IMR-90 (cell line): ENCODE data around the gene TSR2. TPM values are rescaled to one million over a fixed set of nuclear protein-coding genes. Genes with fewer than 3 reads are reported as not detected.

Experiments used
- ATAC-seq: fragments of 200-7000 bp; cut with Tn5 transposase; 2 replicates; pipeline ENCODE4 v1.9.1; 2020; ENCODE audit warnings: low read depth, mild to moderate bottlenecking, moderate library complexity
- BruUV-seq: library from RNA; stranded (reverse); fragments of 400-500 nt; replicated peaks from 2 replicates; lab custom pipeline; 2021; lab: Mats Ljungman, UMichigan
- CTCF ChIA-PET: fragments of 300-600 bp; formaldehyde crosslinking; extraction: SDS; loops from one replicate; lab custom pipeline; 2021; ENCODE audit warnings: antibody characterized with exemption; lab: Yijun Ruan, JAX
- POLR2A ChIA-PET: fragments of 300-600 bp; sonication (Branson Sonifier 250); formaldehyde crosslinking; loops from one replicate; lab custom pipeline; 2022; ENCODE audit warnings: antibody characterized with exemption; ENCODE audit not compliant: unreplicated experiment; lab: Charles Lee
- DNase-seq: peaks from one replicate; pipeline ENCODE4 v3.0.0; 2013
- H2AFZ ChIP-seq: replicated peaks from 2 replicates; pipeline ENCODE3; 2013; ENCODE audit warnings: low read length, mild to moderate bottlenecking; ENCODE audit not compliant: poor library complexity
- H2AK5ac ChIP-seq: 2 replicates; pipeline ENCODE4 v1.6.1; 2013; ENCODE audit warnings: low read depth, low read length, inconsistent platforms
- H2AK9ac ChIP-seq: replicated peaks from 2 replicates; pipeline ENCODE3; 2013; ENCODE audit warnings: mild to moderate bottlenecking, low read depth, low read length, moderate library complexity; ENCODE audit not compliant: poor library complexity
- H2BK120ac ChIP-seq: 2 replicates; pipeline ENCODE4 v1.6.1; 2013; ENCODE audit warnings: low read depth, low read length, inconsistent platforms
- H2BK15ac ChIP-seq: 3 replicates; pipeline ENCODE4 v1.6.1; 2013; ENCODE audit warnings: low read depth, low read length, inconsistent platforms
- H2BK20ac ChIP-seq: 2 replicates; pipeline ENCODE4 v1.6.1; 2013; ENCODE audit warnings: low read depth, mild to moderate bottlenecking, inconsistent platforms, low read length, moderate library complexity
- H2BK5ac ChIP-seq: 2 replicates; pipeline ENCODE4 v1.6.1; 2013; ENCODE audit warnings: mild to moderate bottlenecking, low read depth, low read length, inconsistent platforms; ENCODE audit not compliant: poor library complexity, severe bottlenecking
- H3K14ac ChIP-seq: replicated peaks from 2 replicates; pipeline ENCODE4 v1.6.1; 2013; ENCODE audit warnings: low read depth, low read length, inconsistent platforms
- H3K18ac ChIP-seq: 2 replicates; pipeline ENCODE4 v1.6.1; 2013; ENCODE audit warnings: low read depth, low read length, control low read depth
- H3K23ac ChIP-seq: 2 replicates; pipeline ENCODE4 v1.6.1; 2013; ENCODE audit warnings: low read depth, low read length, inconsistent platforms
- H3K27ac ChIP-seq: 2 replicates; pipeline ENCODE4 v1.5.1; 2013; ENCODE audit warnings: mild to moderate bottlenecking, control low read depth, low read length; ENCODE audit not compliant: insufficient read depth
- H3K27me3 ChIP-seq: 2 replicates; pipeline ENCODE4 v1.6.1; 2013; ENCODE audit warnings: low read length; ENCODE audit not compliant: control insufficient read depth, insufficient read depth
- H3K36me3 ChIP-seq: 2 replicates; pipeline ENCODE4 v1.6.1; 2013; ENCODE audit warnings: low read length, mixed read lengths; ENCODE audit not compliant: control insufficient read depth, insufficient read depth
- H3K4ac ChIP-seq: 2 replicates; pipeline ENCODE4 v1.6.1; 2013; ENCODE audit warnings: low read depth, low read length, inconsistent platforms
- H3K4me1 ChIP-seq: 2 replicates; pipeline ENCODE4 v1.6.1; 2013; ENCODE audit warnings: low read length, mixed read lengths; ENCODE audit not compliant: control insufficient read depth, insufficient read depth
- H3K4me2 ChIP-seq: 2 replicates; pipeline ENCODE4 v1.6.1; 2013; ENCODE audit warnings: low read depth, mild to moderate bottlenecking, control low read depth, low read length, moderate library complexity
- H3K4me3 ChIP-seq: 2 replicates; pipeline ENCODE4 v1.5.1; 2013; ENCODE audit warnings: low read depth, mild to moderate bottlenecking, control low read depth, low read length, moderate library complexity; ENCODE audit not compliant: insufficient read depth
- H3K56ac ChIP-seq: 2 replicates; pipeline ENCODE4 v1.6.1; 2013; ENCODE audit warnings: low read length, inconsistent platforms; ENCODE audit not compliant: insufficient read depth; ENCODE audit errors: extremely low read depth
- H3K79me1 ChIP-seq, 2 experiments: 2 replicates each; pipeline ENCODE4 v1.6.1; 2013; ENCODE audit warnings: low read length in 2 of 2, inconsistent platforms in 1 of 2, low read depth in 1 of 2
- H3K9ac ChIP-seq: 2 replicates; pipeline ENCODE4 v1.6.1; 2013; ENCODE audit warnings: low read depth, low read length, control low read depth
- H3K9me1 ChIP-seq: 2 replicates; pipeline ENCODE4 v1.6.1; 2013; ENCODE audit warnings: low read length, inconsistent platforms; ENCODE audit not compliant: insufficient read depth
- H3K9me3 ChIP-seq: 2 replicates; pipeline ENCODE4 v1.6.1; 2013; ENCODE audit warnings: low read length; ENCODE audit not compliant: control insufficient read depth, insufficient read depth
- H4K20me1 ChIP-seq: 2 replicates; pipeline ENCODE4 v1.6.1; 2013; ENCODE audit warnings: low read length, inconsistent platforms; ENCODE audit not compliant: insufficient read depth
- H4K5ac ChIP-seq: 2 replicates; pipeline ENCODE4 v1.6.1; 2013; ENCODE audit warnings: mild to moderate bottlenecking, low read depth, low read length, control low read depth
- H4K8ac ChIP-seq, 2 experiments: 2 replicates each; pipeline ENCODE4 v1.6.1; 2013; ENCODE audit warnings: low read depth in 2 of 2, low read length in 2 of 2, control low read depth in 1 of 2, inconsistent platforms in 1 of 2
- H4K91ac ChIP-seq: 2 replicates; pipeline ENCODE4 v1.6.1; 2013; ENCODE audit warnings: low read depth, low read length, inconsistent platforms; ENCODE audit not compliant: insufficient read depth
- MAZ ChIP-seq: IDR thresholded peaks from 2 replicates; pipeline ENCODE4 v1.6.1; 2012; ENCODE audit warnings: low read depth, mild to moderate bottlenecking, low read length, improper control_type of control experiment, moderate library complexity, borderline replicate concordance
- MXI1 ChIP-seq: IDR thresholded peaks from 2 replicates; pipeline ENCODE4 v1.6.1; 2012; ENCODE audit warnings: low read depth, mild to moderate bottlenecking, low read length, moderate library complexity, borderline replicate concordance
- SMC3 ChIP-seq: fragments of 150-350 bp; IDR thresholded peaks from 2 replicates; pipeline ENCODE4 v1.6.1; 2016; ENCODE audit warnings: low read depth, mild to moderate bottlenecking, antibody characterized with exemption, low read length, moderate library complexity
- WGBS, 2 experiments: methylation state at CpG; one replicate each; pipeline versions ENCODE4 v1.1.5 to v1.1.7; 2013; ENCODE audit warnings: missing lambda C conversion rate in 2 of 2; ENCODE audit not compliant: insufficient read length in 1 of 2; ENCODE audit errors: extremely low coverage in 2 of 2; 5-methylcytosine and 5-hydroxymethylcytosine counted together
- dilution Hi-C: fragments of 300-500 bp; cut with HindIII; formaldehyde crosslinking; loops from one replicate; pipeline ENCODE4 v1.14.3; 2018; ENCODE audit warnings: low sequenced_read_pairs; ENCODE audit not compliant: unreplicated experiment
- in situ Hi-C: fragments of 300-500 bp; cut with MboI; formaldehyde crosslinking; loops from 3 replicates; pipeline ENCODE4 v1.14.3; 2019; ENCODE audit warnings: low sequenced_read_pairs, inconsistent platforms, mixed read lengths
- intact Hi-C: fragments of 100-400 bp; cut with micrococcal nuclease; formaldehyde crosslinking; loops from 2 replicates; pipeline ENCODE4 v1.10.0; 2022
- polyA plus RNA-seq, 3 experiments: library from polyadenylated mRNA; depleted of rRNA; stranded (reverse); fragments of >200 nt; gene quantifications; 2 replicates each; pipeline ENCODE4 v1.2.3, GENCODE V29; 2012; ENCODE audit warnings: low replicate concordance in 1 of 3
- total RNA-seq: library from RNA; depleted of rRNA; stranded (reverse); fragments of >200 nt; gene quantifications from 2 replicates; pipeline ENCODE4 v1.2.3, GENCODE V29; 2012

The TSR2 gene
- total and polyA plus RNA-seq, 2 of the 4 experiments (the other 2 are of a cell fraction), result 8.8 to 22.1 TPM

GRCh38 chrX:54473993-54474859, 34.0 kb downstream of the TSR2 start (continued):
- TF ChIP-seq SMC3, result no peak

- no peak for DNase-seq
- Histone ChIP-seq H3K56ac (no peak overlapping the region), H4K8ac (no peak overlapping the region), H3K23ac (no peak overlapping the region; the same call in 1 of the 2 replicates), H3K4me1 (peaks cover 19% of the 10 kb centered on the region), H3K18ac (no peak overlapping the region), H2BK120ac (no peak overlapping the region), H4K91ac (no peak overlapping the region), H2AFZ (no peak overlapping the region), H3K4ac (no peak overlapping the region), H3K27me3 (no peaks in the 10 kb centered on the region), H2AK5ac (no peak overlapping the region), H3K4me3 (no peak overlapping the region), H4K20me1 (peaks cover 8% of the 10 kb centered on the region), H3K27ac (no peak overlapping the region), H4K5ac (no peak overlapping the region), H2BK20ac (no peak overlapping the region), H2AK9ac (no peak overlapping the region), H3K4me2 (no peak overlapping the region), H3K9me3 (no peaks in the 10 kb centered on the region), H3K9ac (no peak overlapping the region), H3K79me1 (peaks cover 11 to 58% of the 10 kb centered on the region in 2 experiments), H3K14ac (no peak overlapping the region), H3K36me3 (no peaks in the 10 kb centered on the region), H2BK15ac (no peak overlapping the region), H2BK5ac (no peak overlapping the region), H3K9me1 (peaks cover 13% of the 10 kb centered on the region)
- no TSS peak for BruUV-seq
- in situ Hi-C loops (no loop called here), intact Hi-C loops (no loop called here), dilution Hi-C loops (no loop called here)
- peak; percentile 8; the same call in 1 of the 2 replicates for ATAC-seq
- no CpG with 5 or more reads among the region's 9 CpGs for WGBS, 2 experiments
- POLR2A ChIA-PET, result no interaction called here
- TF ChIP-seq MXI1 (no peak), MAZ (peak; percentile 96)
- CTCF ChIA-PET, result interaction anchor here (0.6 kb wide), 1 partner anchor 714 kb away, joined by 3 read pairs; no protein-coding TSS in a partner anchor
Observed at GRCh38 chrX:54479136-54480111, 39.2 kb downstream of the TSR2 start.
